ENCODE measurements around the gene RBM28. TPM values are rescaled to one million over a fixed set of nuclear protein-coding genes. Genes with fewer than 3 reads are reported as not detected.
A peak's percentile ranks its signal among the peaks of the same experiment; 100 is the strongest.

Gene RBM28
- total RNA-seq, 1 experiment from 2014 or later: 24.2 TPM

DNA sequence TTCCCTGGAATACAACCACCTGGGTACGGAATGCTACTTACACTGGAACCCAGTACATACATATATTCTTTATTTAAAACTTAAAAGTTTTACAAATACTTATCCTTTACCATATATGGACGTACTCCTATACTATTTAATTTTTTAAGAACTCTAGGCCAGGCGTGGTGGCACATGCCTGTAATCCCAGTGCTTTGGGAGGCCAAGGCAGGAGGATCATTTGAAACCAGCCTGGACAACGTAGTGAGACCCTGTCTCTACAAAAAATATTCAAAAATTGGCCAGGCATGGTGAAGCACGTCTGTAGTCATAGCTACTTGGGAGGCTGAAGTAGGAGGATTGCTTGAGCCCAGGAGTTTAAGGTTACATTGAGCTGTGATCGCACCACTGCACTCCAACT lies 2.0 kb downstream of the RBM28 start:
- H3K36me3 ChIP-seq (replicated peaks; ENCODE audit: control insufficient read depth, insufficient read depth, low read length): peaks cover 6% of the 10 kb centered on the region
- no peak for DNase-seq
- H3K27me3 ChIP-seq (ENCODE audit: control insufficient read depth, insufficient read depth, low read length): no peaks in the 10 kb centered on the region
- H3K4me3 ChIP-seq (ENCODE audit: insufficient read depth, low read depth, low read length): no peak overlapping the region

- no peaks in the 10 kb centered on the region for H3K27me3 ChIP-seq (ENCODE audit: control insufficient read depth, insufficient read depth, low read length)
- H3K36me3 ChIP-seq (replicated peaks; ENCODE audit: control insufficient read depth, insufficient read depth, low read length): peaks cover 30% of the 10 kb centered on the region
- DNase-seq: no peak
- no peak overlapping the region for H3K4me3 ChIP-seq (ENCODE audit: insufficient read depth, low read depth, low read length)
Measured at GRCh38 chr7:128335730-128336129, 8.0 kb downstream of the RBM28 start.

GRCh38 chr7:128324368-128324680 lies 19.4 kb downstream of the RBM28 start:
- no peak for DNase-seq
- H3K36me3 ChIP-seq (replicated peaks; ENCODE audit: control insufficient read depth, insufficient read depth, low read length): peaks cover 26% of the 10 kb centered on the region

GRCh38 chr7:128323459-128324367 lies 20.0 kb downstream of the RBM28 start:
- DNase-seq: no peak
- no peak overlapping the region for H3K4me3 ChIP-seq (ENCODE audit: insufficient read depth, low read depth, low read length)
- peaks cover 30% of the 10 kb centered on the region for H3K36me3 ChIP-seq (replicated peaks; ENCODE audit: control insufficient read depth, insufficient read depth, low read length)
- H3K27me3 ChIP-seq (ENCODE audit: control insufficient read depth, insufficient read depth, low read length): no peaks in the 10 kb centered on the region

More at GRCh38 chr7:128324368-128324680, 19.4 kb downstream of the RBM28 start:
- Histone ChIP-seq H3K27me3 (ENCODE audit: control insufficient read depth, insufficient read depth, low read length) (no peaks in the 10 kb centered on the region), H3K4me3 (ENCODE audit: insufficient read depth, low read depth, low read length) (no peak overlapping the region)

DNA sequence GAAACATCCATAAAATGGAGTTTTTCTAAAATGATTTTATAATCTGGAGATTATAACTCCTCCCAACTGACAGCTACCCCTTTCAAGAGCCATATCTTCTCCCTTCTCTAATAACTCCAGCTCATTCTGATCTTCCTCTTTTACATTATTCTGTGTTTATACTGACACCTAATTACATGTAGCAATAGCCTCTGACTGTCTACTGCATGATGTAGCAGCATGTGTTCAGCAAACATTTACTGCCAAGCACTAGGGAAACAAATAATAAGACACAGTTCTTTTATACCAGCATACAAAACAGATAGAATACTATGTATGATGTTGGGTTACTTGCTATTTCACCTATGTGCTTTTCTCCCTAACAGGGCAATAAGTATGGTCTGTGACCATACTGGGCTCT lies 20.7 kb downstream of the RBM28 start:
- no peak for DNase-seq
- Histone ChIP-seq H3K36me3 (replicated peaks; ENCODE audit: control insufficient read depth, insufficient read depth, low read length) (peaks cover 29% of the 10 kb centered on the region), H3K4me3 (ENCODE audit: insufficient read depth, low read depth, low read length) (no peak overlapping the region), H3K27me3 (ENCODE audit: control insufficient read depth, insufficient read depth, low read length) (no peaks in the 10 kb centered on the region)

DNA sequence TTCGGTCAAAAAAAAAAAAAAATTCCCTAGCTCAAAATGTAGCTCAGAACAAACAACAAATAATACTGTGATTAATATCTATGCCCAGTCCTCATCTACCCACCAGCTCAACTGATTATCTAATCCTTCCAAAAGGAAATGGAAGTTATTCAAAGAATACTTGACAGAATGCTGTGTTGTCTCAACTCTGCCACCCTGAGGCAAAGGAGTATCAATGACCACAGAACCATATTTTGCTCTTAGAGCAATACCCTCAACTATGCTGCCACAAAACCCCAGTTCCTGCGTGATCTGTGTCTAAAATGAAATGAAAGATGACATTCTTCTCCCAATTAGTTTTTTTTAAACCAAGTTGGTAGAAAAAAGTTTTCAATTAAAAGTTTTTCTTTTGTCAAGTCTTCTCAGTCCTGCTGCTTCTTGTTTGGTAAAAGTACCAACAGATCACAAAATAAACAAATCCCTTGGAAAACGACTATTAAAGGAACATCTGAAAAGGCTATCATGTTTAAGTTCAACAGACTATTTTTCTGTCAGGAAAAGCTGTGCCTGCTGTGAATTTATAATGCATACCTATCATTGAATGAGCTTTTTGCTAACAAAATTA lies 21.6 kb downstream of the RBM28 start:
- H3K4me3 ChIP-seq (ENCODE audit: insufficient read depth, low read depth, low read length): no peak overlapping the region
- peaks cover 32% of the 10 kb centered on the region for H3K36me3 ChIP-seq (replicated peaks; ENCODE audit: control insufficient read depth, insufficient read depth, low read length)
- H3K27me3 ChIP-seq (ENCODE audit: control insufficient read depth, insufficient read depth, low read length): no peaks in the 10 kb centered on the region
- peak; percentile 38 for DNase-seq

- peaks cover 38% of the 10 kb centered on the region for H3K36me3 ChIP-seq (replicated peaks; ENCODE audit: control insufficient read depth, insufficient read depth, low read length)
- DNase-seq: no peak
- no peak overlapping the region for H3K4me3 ChIP-seq (ENCODE audit: insufficient read depth, low read depth, low read length)
- H3K27me3 ChIP-seq (ENCODE audit: control insufficient read depth, insufficient read depth, low read length): no peaks in the 10 kb centered on the region
Measured at GRCh38 chr7:128321044-128321422, 22.7 kb downstream of the RBM28 start.

- peaks cover 42% of the 10 kb centered on the region for H3K36me3 ChIP-seq (replicated peaks; ENCODE audit: control insufficient read depth, insufficient read depth, low read length)
- no peak overlapping the region for H3K4me3 ChIP-seq (ENCODE audit: insufficient read depth, low read depth, low read length)
- H3K27me3 ChIP-seq (ENCODE audit: control insufficient read depth, insufficient read depth, low read length): no peaks in the 10 kb centered on the region
- DNase-seq: no peak
Measured at GRCh38 chr7:128318691-128319090, 25.0 kb downstream of the RBM28 start.

DNA sequence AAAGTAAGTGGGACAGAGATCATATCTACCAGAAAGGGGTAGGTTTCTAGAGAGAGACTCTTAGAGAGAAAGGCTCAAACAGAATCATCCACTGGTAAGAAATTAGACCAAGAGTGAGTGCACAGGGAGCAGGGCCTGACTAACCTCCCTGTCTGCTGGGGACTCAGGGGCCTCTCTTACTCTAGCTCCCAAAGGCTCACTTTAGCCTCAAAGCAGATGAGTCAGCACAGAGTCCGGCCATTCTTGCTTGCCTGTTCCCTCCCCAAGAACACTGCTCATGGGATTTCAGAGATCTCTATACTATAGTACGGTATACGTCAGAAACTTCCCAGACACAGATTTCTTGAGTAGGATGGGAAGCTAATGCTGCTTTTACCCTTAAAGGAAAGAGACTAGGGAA lies 32.7 kb downstream of the RBM28 start:
- no peak for DNase-seq
- H3K36me3 ChIP-seq (replicated peaks; ENCODE audit: control insufficient read depth, insufficient read depth, low read length): peaks cover 47% of the 10 kb centered on the region
- H3K4me3 ChIP-seq (ENCODE audit: insufficient read depth, low read depth, low read length): no peak overlapping the region
- H3K27me3 ChIP-seq (ENCODE audit: control insufficient read depth, insufficient read depth, low read length): no peaks in the 10 kb centered on the region

DNA sequence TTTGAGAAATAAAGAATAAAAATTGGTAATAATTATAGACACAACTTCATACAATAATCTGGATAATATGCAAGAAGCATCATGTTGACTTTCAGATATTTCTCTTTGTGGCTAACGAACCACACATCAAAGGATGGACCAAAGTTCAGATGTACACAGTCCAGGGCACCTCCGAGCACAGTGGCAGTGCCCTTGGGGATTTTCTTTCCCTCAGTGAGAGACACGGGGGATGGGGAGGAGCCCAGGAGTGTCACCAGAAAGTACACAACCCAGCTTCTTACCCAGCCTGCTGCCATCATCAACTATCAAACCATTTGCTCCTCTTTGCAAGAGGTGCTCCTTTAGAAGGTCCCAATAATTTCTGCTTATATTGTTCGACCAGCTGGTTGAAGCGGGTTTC lies 33.2 kb downstream of the RBM28 start:
- no peaks in the 10 kb centered on the region for H3K27me3 ChIP-seq (ENCODE audit: control insufficient read depth, insufficient read depth, low read length)
- no peak for DNase-seq
- peaks cover 47% of the 10 kb centered on the region for H3K36me3 ChIP-seq (replicated peaks; ENCODE audit: control insufficient read depth, insufficient read depth, low read length)
- no peak overlapping the region for H3K4me3 ChIP-seq (ENCODE audit: insufficient read depth, low read depth, low read length)

GRCh38 chr7:128309976-128310375 lies 33.7 kb downstream of the RBM28 start:
- peak; percentile 25 for DNase-seq
- H3K36me3 ChIP-seq (replicated peaks; ENCODE audit: control insufficient read depth, insufficient read depth, low read length): peaks cover 48% of the 10 kb centered on the region
- H3K27me3 ChIP-seq (ENCODE audit: control insufficient read depth, insufficient read depth, low read length): no peaks in the 10 kb centered on the region
- no peak overlapping the region for H3K4me3 ChIP-seq (ENCODE audit: insufficient read depth, low read depth, low read length)

- Histone ChIP-seq H3K4me3 (ENCODE audit: insufficient read depth, low read depth, low read length) (no peak overlapping the region), H3K36me3 (replicated peaks; ENCODE audit: control insufficient read depth, insufficient read depth, low read length) (peaks cover 43% of the 10 kb centered on the region), H3K27me3 (ENCODE audit: control insufficient read depth, insufficient read depth, low read length) (no peaks in the 10 kb centered on the region)
- no peak for DNase-seq
Measured at GRCh38 chr7:128309124-128309523, 34.6 kb downstream of the RBM28 start.

- no peaks in the 10 kb centered on the region for H3K27me3 ChIP-seq (ENCODE audit: control insufficient read depth, insufficient read depth, low read length)
- no peak overlapping the region for H3K4me3 ChIP-seq (ENCODE audit: insufficient read depth, low read depth, low read length)
- peaks cover 36% of the 10 kb centered on the region for H3K36me3 ChIP-seq (replicated peaks; ENCODE audit: control insufficient read depth, insufficient read depth, low read length)
- DNase-seq: no peak
Measured at GRCh38 chr7:128307061-128307460, 36.6 kb downstream of the RBM28 start.

- no peak overlapping the region for H3K4me3 ChIP-seq (ENCODE audit: insufficient read depth, low read depth, low read length)
- H3K36me3 ChIP-seq (replicated peaks; ENCODE audit: control insufficient read depth, insufficient read depth, low read length): peaks cover 23% of the 10 kb centered on the region
- no peaks in the 10 kb centered on the region for H3K27me3 ChIP-seq (ENCODE audit: control insufficient read depth, insufficient read depth, low read length)
- no peak for DNase-seq
Measured at GRCh38 chr7:128304212-128304611, 39.5 kb downstream of the RBM28 start.

GRCh38 chr7:128303643-128304042 lies 40.1 kb downstream of the RBM28 start:
- Histone ChIP-seq H3K36me3 (replicated peaks; ENCODE audit: control insufficient read depth, insufficient read depth, low read length) (peaks cover 23% of the 10 kb centered on the region), H3K27me3 (ENCODE audit: control insufficient read depth, insufficient read depth, low read length) (no peaks in the 10 kb centered on the region), H3K4me3 (ENCODE audit: insufficient read depth, low read depth, low read length) (no peak overlapping the region)
- no peak for DNase-seq

All from H7 (cell line).